Measurements from ENCODE around the gene FYCO1.
A peak's percentile ranks its signal among the peaks of the same experiment; 100 is the strongest.

FYCO1 gene

DNA sequence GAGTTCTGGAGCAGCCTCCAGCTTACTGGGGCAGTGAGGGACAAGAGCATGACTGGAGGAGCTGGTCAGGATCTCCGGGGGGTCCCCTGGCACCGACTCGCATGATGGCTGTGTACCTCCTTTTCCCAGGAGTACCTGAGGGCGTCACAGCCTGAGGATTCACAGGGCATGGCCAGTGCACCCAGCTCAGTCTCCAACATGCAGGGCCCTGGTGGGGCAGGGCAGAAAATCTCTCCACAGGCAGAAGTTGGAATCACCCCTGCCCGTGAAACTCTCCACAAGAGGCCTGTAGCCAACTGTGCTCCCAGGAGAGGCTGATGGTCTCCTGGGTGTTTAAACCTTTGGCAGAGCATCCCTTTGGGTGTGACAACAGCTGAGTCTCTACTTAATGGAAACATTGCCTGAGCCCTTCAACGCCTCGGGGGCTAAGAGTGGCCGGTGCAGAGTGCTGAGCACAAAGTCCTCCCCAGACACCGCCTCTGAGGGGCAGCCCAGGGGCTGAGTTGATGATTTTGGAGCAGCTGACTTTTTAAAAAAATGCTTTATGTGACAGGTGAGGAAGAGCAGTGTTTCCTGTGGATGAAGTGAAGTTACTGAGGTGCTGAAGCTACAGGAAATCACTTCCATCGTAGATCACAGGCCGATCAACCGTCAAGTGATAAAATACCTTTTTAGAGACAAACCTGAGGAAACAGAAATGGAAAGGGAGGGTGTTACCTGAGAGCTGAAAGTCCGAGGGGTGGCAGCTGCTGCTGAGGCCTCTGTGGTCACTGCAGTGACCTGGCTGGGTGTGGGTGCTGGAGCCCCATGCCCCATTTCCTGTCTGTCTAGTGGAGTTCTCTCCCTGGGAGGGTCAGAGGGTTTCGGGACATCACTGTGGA is 74.2 kb downstream of the FYCO1 start:
- DNase-seq (ENCODE audit: low read depth): no peak

DNA sequence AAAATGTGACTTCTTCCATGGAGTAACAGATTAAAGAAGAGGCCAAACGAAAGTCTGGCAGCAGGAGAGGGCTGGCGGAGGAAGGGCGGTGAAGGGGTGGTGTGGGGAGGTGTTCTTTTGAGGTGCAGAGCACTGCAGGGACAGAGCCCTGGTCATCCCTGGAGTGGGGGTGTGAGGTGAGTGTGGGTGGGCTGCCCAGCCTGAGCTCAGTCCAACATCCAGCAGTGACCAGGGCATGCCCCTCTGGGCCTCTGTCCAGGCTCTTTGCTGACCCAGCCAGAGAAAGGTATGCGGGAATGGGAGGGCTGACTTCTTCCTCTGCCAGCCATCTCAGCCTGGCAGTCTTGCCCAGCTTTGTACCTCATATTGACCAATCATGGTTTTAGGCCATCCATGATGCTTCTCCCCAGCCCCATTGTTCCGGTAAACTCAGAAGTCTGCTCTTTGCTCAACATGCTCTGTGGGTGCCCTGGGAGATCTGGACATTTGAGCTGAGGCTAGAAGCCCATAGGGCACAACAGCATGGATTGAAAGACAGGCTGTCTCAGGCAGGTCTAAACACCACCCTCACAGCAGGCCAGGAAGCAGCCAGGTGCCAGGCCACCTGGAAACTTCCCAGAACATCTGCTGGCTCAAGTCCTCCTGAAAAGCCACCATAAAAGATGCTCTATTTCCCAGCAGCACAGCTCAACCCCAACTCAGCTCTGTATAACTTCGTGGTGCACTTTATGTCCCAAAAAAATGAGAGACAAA is 78.3 kb downstream of the FYCO1 start:
- no peak for DNase-seq (ENCODE audit: low read depth)

More for the DNA sequence above, 74.2 kb downstream of the FYCO1 start:
- Histone ChIP-seq H3K4me1 (ENCODE audit: control insufficient read depth, insufficient read depth, low read length) (no peaks in the 10 kb centered on the region), H3K9me3 (ENCODE audit: control insufficient read depth, low read length) (no peaks in the 10 kb centered on the region), H3K9ac (ENCODE audit: low read length) (no peak overlapping the region), H3K27me3 (replicated peaks; ENCODE audit: control insufficient read depth, insufficient read depth, low read length) (no peaks in the 10 kb centered on the region), H3K36me3 (ENCODE audit: control insufficient read depth, insufficient read depth, low read length, severe bottlenecking) (peaks cover 39% of the 10 kb centered on the region), H3K4me3 (ENCODE audit: low read length) (no peak overlapping the region)

GRCh38 chr3:45915518-45916231 is 79.9 kb downstream of the FYCO1 start:
- peak; percentile 77 for DNase-seq (ENCODE audit: low read depth)
- H3K9me3 ChIP-seq (ENCODE audit: control insufficient read depth, low read length): no peaks in the 10 kb centered on the region

More for the DNA sequence above, 78.3 kb downstream of the FYCO1 start:
- Histone ChIP-seq H3K4me1 (ENCODE audit: control insufficient read depth, insufficient read depth, low read length) (peaks cover 10% of the 10 kb centered on the region), H3K4me3 (ENCODE audit: low read length) (no peak overlapping the region), H3K9me3 (ENCODE audit: control insufficient read depth, low read length) (no peaks in the 10 kb centered on the region), H3K9ac (ENCODE audit: low read length) (no peak overlapping the region), H3K36me3 (ENCODE audit: control insufficient read depth, insufficient read depth, low read length, severe bottlenecking) (peaks cover 24% of the 10 kb centered on the region), H3K27me3 (replicated peaks; ENCODE audit: control insufficient read depth, insufficient read depth, low read length) (no peaks in the 10 kb centered on the region)

DNA sequence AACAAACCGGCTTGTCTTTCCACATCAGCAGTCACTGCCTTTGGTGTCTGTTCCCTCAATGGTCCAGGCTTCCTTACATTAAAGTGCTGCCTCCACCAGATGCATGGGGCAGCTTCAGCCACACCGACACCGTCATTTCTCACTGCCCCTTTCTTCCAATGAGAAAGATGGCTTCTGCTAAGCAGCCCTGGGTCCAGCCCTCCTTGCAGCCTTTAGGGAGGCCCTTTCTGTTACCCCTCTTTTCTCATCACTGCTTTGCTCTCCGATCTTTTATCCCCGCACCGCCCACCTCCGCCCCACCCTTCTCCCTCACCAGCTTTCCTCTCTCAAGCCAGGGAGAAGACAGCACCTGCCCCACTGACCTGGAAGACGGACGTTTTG is 80.6 kb downstream of the FYCO1 start:
- Histone ChIP-seq H3K36me3 (ENCODE audit: control insufficient read depth, insufficient read depth, low read length, severe bottlenecking) (peaks cover 7% of the 10 kb centered on the region), H3K9ac (ENCODE audit: low read length) (no peak overlapping the region), H3K27me3 (replicated peaks; ENCODE audit: control insufficient read depth, insufficient read depth, low read length) (no peaks in the 10 kb centered on the region), H3K4me3 (ENCODE audit: low read length) (no peak overlapping the region), H3K4me1 (ENCODE audit: control insufficient read depth, insufficient read depth, low read length) (peaks cover 10% of the 10 kb centered on the region), H3K9me3 (ENCODE audit: control insufficient read depth, low read length) (no peaks in the 10 kb centered on the region)
- DNase-seq (ENCODE audit: low read depth): no peak

More at GRCh38 chr3:45915518-45916231, 79.9 kb downstream of the FYCO1 start:
- Histone ChIP-seq H3K27me3 (replicated peaks; ENCODE audit: control insufficient read depth, insufficient read depth, low read length) (no peaks in the 10 kb centered on the region), H3K4me1 (ENCODE audit: control insufficient read depth, insufficient read depth, low read length) (peaks cover 10% of the 10 kb centered on the region), H3K9ac (ENCODE audit: low read length) (no peak overlapping the region), H3K4me3 (ENCODE audit: low read length) (no peak overlapping the region), H3K36me3 (ENCODE audit: control insufficient read depth, insufficient read depth, low read length, severe bottlenecking) (peaks cover 8% of the 10 kb centered on the region)

- Histone ChIP-seq H3K4me1 (ENCODE audit: control insufficient read depth, insufficient read depth, low read length) (peaks cover 10% of the 10 kb centered on the region), H3K36me3 (ENCODE audit: control insufficient read depth, insufficient read depth, low read length, severe bottlenecking) (peaks cover 5% of the 10 kb centered on the region), H3K9ac (ENCODE audit: low read length) (no peak overlapping the region), H3K4me3 (ENCODE audit: low read length) (no peak overlapping the region), H3K27me3 (replicated peaks; ENCODE audit: control insufficient read depth, insufficient read depth, low read length) (no peaks in the 10 kb centered on the region), H3K9me3 (ENCODE audit: control insufficient read depth, low read length) (no peaks in the 10 kb centered on the region)
- DNase-seq (ENCODE audit: low read depth): no peak
Measured at GRCh38 chr3:45914362-45915058, 81.1 kb downstream of the FYCO1 start.

DNA sequence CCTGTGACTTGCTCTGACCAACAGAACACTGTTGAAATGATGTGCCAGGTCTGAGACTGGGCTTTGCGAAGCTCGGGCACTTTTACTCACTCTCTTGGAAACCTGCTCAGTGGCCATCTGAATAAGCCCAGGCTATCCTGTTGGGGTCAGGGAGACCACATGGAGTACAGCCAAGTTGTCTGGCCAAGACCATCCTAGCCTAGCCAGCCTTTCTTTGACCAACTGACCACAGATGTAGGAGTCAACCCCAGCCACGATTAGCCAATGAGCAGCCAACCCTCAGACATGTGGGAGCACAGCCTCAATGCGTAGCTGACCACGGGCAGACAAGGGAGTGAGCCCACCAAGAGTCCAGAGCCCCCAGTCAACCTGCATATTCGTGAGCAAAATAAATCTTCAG is 83.2 kb downstream of the FYCO1 start:
- H3K9ac ChIP-seq (ENCODE audit: low read length): no peak overlapping the region
- H3K4me3 ChIP-seq (ENCODE audit: low read length): no peak overlapping the region
- H3K36me3 ChIP-seq (ENCODE audit: control insufficient read depth, insufficient read depth, low read length, severe bottlenecking): no peaks in the 10 kb centered on the region
- H3K4me1 ChIP-seq (ENCODE audit: control insufficient read depth, insufficient read depth, low read length): peaks cover 18% of the 10 kb centered on the region
- no peak for DNase-seq (ENCODE audit: low read depth)
- no peaks in the 10 kb centered on the region for H3K27me3 ChIP-seq (replicated peaks; ENCODE audit: control insufficient read depth, insufficient read depth, low read length)
- no peaks in the 10 kb centered on the region for H3K9me3 ChIP-seq (ENCODE audit: control insufficient read depth, low read length)

DNA sequence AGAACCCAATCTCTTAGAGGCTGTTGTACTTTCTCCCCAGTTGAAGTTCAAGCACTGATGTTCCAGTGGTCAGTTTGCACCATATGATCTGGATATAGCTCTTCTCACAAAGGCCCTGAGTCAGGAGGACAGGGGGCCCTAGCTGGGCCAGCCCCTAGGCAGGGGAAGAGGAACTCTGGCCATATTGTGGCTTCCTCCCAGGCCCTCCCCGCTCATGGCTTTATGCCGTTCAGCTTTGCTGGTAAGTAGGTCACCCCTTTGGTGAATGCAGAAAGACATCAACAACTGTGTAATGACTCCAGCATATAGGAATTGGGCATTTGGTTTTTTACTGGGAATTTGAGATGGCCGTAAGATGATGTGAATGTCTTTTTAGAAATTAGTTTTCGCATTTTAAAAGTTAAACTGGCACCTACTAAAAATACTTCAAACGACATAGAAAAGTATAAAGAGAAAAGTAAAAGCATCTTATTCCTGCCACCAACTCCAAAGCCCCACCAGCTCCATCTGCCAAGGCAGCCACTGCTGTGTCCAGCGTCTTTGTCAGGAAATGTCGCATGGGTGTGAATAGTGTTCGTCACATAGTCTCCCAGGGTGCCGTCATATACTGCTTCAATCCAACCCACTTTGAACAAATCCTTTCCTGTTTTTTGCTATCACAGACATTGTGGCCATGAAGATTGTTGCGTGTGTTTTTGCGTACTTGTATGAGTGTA is 84.0 kb downstream of the FYCO1 start:
- Histone ChIP-seq H3K9me3 (ENCODE audit: control insufficient read depth, low read length) (no peaks in the 10 kb centered on the region), H3K4me3 (ENCODE audit: low read length) (no peak overlapping the region), H3K36me3 (ENCODE audit: control insufficient read depth, insufficient read depth, low read length, severe bottlenecking) (no peaks in the 10 kb centered on the region), H3K9ac (ENCODE audit: low read length) (no peak overlapping the region), H3K4me1 (ENCODE audit: control insufficient read depth, insufficient read depth, low read length) (peaks cover 25% of the 10 kb centered on the region), H3K27me3 (replicated peaks; ENCODE audit: control insufficient read depth, insufficient read depth, low read length) (no peaks in the 10 kb centered on the region)
- DNase-seq (ENCODE audit: low read depth): no peak

DNA sequence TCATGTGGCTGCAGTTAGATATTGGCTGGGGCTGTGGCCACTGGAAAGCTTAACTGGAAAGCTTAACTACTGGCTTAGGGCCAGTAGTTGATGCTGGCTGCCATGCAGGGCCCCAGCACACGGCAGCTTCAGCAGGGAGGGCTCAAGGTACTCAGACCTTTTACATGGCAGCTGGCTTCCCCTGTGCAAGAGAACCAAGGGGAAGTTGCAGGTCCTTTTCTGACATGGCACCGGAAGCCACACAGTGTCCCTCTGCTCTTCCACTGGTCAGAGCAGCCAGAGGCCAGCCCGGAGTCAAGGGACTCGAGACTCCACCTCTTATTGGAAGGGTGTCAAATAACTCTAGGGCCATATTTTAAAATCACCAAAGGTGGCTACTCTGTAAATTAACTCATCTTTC is 84.7 kb downstream of the FYCO1 start:
- no peak for DNase-seq (ENCODE audit: low read depth)
- Histone ChIP-seq H3K9ac (ENCODE audit: low read length) (no peak overlapping the region), H3K4me3 (ENCODE audit: low read length) (no peak overlapping the region), H3K27me3 (replicated peaks; ENCODE audit: control insufficient read depth, insufficient read depth, low read length) (no peaks in the 10 kb centered on the region), H3K9me3 (ENCODE audit: control insufficient read depth, low read length) (no peaks in the 10 kb centered on the region), H3K36me3 (ENCODE audit: control insufficient read depth, insufficient read depth, low read length, severe bottlenecking) (no peaks in the 10 kb centered on the region), H3K4me1 (ENCODE audit: control insufficient read depth, insufficient read depth, low read length) (peaks cover 27% of the 10 kb centered on the region)

DNA sequence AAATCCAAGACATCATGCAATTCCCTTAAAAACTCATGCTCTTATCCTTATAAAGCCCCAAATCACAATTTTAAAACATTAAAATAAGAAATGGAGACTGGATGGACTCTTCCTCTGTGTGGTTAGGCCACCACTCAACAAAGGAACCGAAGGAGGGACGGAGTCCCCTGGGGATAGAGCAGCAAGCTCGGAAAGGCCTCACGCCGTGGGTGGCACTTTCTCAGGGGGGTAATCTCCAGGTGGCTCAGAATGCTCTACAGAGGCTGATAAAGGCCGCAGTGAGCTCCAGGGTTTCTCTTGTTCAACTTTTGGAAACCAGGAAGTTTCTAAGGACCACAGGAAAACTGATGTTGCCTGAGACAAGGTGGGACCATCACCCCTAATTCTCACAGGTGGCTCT is 86.1 kb downstream of the FYCO1 start:
- Histone ChIP-seq H3K4me3 (ENCODE audit: low read length) (no peak overlapping the region), H3K9me3 (ENCODE audit: control insufficient read depth, low read length) (no peaks in the 10 kb centered on the region), H3K27me3 (replicated peaks; ENCODE audit: control insufficient read depth, insufficient read depth, low read length) (no peaks in the 10 kb centered on the region), H3K9ac (ENCODE audit: low read length) (no peak overlapping the region), H3K4me1 (ENCODE audit: control insufficient read depth, insufficient read depth, low read length) (peaks cover 20% of the 10 kb centered on the region), H3K36me3 (ENCODE audit: control insufficient read depth, insufficient read depth, low read length, severe bottlenecking) (no peaks in the 10 kb centered on the region)
- no peak for DNase-seq (ENCODE audit: low read depth)

- DNase-seq (ENCODE audit: low read depth): no peak
- Histone ChIP-seq H3K9me3 (ENCODE audit: control insufficient read depth, low read length) (no peaks in the 10 kb centered on the region), H3K9ac (ENCODE audit: low read length) (no peak overlapping the region), H3K36me3 (ENCODE audit: control insufficient read depth, insufficient read depth, low read length, severe bottlenecking) (no peaks in the 10 kb centered on the region), H3K27me3 (replicated peaks; ENCODE audit: control insufficient read depth, insufficient read depth, low read length) (no peaks in the 10 kb centered on the region), H3K4me1 (ENCODE audit: control insufficient read depth, insufficient read depth, low read length) (peaks cover 20% of the 10 kb centered on the region), H3K4me3 (ENCODE audit: low read length) (no peak overlapping the region)
Measured at GRCh38 chr3:45908761-45909160, 86.9 kb downstream of the FYCO1 start.

All from adipocyte (in vitro differentiated cells).